NCI-H128 (cell line): ENCODE measurements around the gene TTLL7.

Experiments
- DNase-seq: peaks from one replicate; lab custom pipeline; 2025; ENCODE audit not compliant: unreplicated experiment; lab: John Stamatoyannopoulos, UW

TTLL7 gene

GRCh38 chr1:83998498-83999315, at the start of gene TTLL7:
Gene TTLL7, minus strand, starts transcription at chr1:83999132. Its CDS starts 46,921 bp downstream, at chr1:83952211.
- DNase-seq: peak; percentile 83

GRCh38 chr1:84042461-84042860, 43.5 kb upstream of the TTLL7 start:
- DNase-seq: no peak

DNA sequence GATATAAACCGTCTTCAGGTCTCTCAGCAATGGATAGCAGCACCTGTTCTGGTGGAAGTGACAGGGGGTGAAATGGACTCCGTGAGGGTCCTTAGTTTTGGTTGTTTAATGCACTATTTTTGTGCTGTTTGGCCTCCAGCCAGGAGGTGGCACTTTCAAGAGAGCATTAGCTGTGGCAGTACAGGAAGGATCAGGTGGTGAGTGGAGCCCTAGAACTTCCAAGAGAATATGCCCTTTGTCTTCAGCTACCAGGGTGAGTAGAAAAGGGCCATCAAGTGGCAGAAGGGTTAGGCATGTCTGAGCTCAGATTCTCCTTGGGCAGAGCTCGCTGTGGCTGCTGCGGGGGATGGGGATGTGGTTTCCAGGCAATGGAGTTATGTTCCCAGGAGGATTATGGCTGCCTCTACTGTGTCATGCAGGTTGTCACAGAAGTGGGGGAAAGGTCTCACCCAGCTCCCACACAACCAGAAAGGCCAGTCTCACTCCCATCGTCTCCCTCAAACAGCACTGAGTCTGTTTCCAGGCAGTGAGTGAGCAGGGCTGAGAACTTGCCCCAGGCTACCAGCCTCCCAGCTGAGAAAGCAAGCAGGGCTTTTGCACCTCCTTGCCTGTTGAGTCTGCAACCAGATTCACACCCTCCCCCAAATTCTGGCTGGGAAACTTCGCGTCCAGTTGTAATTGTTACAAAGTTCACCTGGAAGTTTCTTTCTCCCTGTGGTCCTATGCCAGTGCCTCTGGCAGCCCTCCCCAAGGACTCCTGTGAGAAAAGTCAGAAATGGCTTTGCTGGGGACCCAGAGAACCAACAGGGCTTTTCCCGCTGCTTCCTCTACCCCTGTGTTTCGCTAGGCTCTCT, 39.1 kb upstream of the TTLL7 start:
- DNase-seq: no peak

DNA sequence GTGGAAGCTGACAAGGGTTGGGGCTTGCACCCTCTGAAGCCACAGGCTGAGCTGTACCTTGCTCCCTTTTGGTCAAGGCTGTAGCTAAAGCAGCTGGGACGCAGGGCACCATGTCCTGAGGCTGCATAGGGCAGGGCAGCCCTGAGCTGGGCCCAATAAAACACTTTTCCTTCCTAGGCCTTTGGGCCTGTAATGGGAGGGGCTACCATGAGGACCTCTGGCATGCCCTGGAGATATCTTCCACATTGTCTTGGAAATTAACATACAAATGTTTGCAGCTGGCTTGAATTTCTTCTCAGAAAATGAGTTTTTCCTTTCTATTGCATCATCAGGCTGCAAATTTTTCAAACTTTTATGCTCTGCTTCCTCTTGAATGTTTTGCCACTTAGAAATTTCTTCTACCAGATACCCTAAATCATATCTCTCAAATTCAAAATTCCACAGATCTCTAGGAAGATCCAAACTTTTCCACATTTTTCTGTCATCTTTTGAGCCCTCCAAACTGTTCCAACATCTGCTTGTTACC, 32.9 kb upstream of the TTLL7 start:
- DNase-seq: no peak

GRCh38 chr1:84027368-84027767, 28.4 kb upstream of the TTLL7 start:
- no peak for DNase-seq

DNA sequence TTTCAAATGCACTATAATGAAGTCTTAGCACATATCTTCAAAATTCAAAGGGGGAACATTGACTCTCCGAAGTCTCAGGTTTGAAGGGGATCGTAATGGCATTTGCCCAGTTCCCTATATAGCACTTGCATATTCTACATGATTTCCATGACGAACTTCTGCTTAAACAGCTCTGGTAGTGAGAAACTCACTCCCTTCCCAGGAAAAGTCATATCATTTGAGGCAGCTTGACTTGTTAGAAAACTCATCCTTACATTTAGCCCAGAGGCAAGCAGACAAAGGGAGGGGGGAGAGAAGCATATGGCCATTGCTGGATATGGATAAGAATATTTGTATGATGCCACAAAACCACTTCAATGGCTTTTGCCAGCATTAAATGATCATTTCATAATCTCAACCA, 27.0 kb upstream of the TTLL7 start:
- DNase-seq: no peak

DNA sequence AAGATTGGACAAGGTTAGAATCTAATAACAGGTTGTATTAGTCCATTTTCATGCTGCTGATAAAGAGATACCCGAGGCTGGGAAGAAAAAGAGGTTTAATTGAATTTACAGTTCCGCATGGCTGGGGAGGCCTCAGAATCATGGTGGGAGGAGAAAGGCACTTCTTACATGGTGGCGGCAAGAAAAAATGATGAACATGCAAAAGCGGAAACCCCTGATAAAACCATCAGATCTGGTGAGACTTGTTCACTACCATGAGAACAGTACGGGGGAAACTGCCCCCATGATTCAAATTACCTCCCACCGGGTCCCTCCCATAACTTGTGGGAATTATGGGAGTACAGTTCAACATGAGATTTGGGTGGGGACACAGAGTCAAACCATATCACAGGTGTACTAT, 22.9 kb upstream of the TTLL7 start:
- no peak for DNase-seq

DNA sequence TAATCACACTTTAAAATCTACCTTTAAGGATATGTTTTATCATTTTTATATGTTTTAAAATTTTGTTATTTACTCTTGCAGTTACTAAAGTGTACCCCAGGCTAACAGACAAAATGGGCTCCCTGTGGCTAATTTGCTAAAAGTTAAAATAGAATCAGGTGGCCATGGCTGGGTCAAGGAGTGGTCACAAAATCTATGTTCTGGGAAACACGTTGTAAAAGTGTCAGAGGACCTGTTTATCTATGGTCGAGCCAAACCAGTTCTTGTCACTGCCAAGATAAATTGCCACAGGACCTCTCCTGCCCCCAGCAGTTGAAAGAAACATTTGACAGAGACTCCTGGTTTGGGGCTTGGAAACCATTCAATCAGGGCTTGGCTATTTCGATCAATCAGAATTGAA, 21.2 kb upstream of the TTLL7 start:
- DNase-seq: no peak

DNA sequence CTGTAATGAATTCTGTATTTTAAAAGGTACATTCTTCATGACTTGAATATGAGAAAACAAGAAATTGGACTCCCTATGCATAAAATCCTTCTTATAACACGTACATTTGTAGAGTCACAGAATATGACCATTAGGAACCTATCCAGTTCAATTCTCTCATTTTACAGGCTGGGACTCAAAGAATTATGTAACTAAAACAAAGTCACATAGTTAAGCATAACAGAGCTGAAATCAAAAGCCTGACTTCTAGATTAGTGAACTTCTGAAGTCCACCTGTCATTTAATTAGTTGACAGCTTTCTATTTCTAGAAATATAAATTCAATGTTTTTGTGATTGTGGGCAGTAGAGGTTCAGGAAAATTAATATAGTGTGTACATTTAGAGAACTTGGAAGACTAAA, 20.3 kb upstream of the TTLL7 start:
- no peak for DNase-seq

- DNase-seq: no peak
Observed at GRCh38 chr1:84013708-84014107, 14.8 kb upstream of the TTLL7 start.

- DNase-seq: no peak
Observed at GRCh38 chr1:84012018-84012417, 13.1 kb upstream of the TTLL7 start.

DNA sequence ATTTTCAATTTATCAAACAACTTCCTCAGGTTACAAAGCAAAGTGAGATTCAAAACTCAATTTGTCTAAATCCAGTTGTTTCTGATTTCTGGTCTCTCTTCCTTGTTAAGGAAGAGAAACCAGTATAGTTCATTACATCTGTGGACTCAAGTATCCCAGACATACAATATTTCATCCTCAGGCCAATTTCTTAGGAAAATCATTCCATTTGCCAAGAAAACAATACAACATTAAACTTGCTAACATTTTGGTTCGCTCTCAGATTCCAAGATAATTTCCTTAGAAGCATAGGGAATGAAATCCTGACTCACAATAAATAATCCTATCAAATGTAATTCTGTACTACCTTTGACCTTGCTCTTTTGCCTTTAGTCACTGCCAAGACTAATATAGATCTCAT, 11.2 kb upstream of the TTLL7 start:
- DNase-seq: no peak

DNA sequence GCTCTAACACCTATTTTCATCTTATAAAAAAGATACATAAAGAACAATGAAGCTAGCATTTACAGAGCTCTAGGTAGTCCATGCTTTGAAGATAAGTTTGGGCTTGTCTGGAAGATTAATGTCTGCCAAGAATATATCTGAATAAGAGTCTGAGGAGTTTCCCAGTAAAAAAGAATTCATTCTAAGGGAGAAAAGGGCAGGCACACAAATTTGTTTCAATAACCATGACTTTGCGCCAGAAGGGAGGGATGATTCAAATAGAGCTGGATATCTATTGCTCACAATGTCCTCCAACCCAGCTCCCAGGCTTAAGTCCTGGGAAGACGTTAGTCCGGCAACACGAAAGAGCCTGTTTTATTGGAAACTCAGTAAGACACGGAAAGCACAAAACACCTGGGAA, 9.7 kb upstream of the TTLL7 start:
- DNase-seq: no peak

GRCh38 chr1:84006591-84006990, 7.7 kb upstream of the TTLL7 start:
- no peak for DNase-seq

DNA sequence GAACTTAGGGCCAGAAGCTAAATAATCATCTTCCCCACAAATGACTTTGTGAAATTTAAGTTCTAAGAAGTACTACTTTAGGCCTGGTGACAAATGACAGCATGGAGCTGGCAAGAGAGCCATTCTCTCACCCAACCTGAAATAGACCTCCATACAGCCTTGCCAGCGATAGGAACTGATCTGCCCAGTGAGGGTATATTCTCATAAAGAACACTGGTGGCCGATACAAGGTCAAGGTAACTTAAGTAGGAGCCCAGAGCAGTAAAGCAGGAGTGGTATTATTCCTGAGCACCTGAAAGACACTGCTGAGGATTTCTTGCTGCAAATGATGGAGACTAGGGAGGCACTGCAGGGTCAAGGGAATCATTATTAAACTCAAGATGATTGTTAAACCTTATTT, 2.6 kb upstream of the TTLL7 start:
- DNase-seq: no peak

DNA sequence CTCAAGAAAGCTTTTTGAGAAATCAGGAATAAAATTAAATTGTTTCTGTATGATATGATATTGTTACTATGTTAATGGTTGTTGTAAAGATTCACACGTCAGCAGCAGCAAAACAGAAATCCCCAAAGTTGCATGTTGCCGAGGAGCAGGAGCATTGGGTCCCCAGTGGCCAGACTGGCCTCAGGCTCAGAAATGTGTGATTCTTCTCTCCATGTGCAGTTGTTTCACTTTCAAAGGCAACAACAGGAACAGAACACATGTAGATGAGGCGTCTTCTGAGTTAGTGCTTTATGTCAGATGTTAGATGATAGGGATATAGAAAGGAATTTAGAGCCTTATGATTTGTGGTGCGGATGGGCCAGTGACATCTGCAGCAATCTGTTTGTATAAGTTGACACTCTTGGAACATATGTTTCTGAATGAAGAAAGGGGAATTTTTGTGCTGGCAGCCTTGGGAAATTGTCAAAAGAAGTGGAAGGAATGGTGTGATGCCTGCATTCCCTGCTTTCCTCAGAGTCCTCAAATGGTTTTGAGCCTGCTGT, 2.1 kb upstream of the TTLL7 start:
- no peak for DNase-seq

DNA sequence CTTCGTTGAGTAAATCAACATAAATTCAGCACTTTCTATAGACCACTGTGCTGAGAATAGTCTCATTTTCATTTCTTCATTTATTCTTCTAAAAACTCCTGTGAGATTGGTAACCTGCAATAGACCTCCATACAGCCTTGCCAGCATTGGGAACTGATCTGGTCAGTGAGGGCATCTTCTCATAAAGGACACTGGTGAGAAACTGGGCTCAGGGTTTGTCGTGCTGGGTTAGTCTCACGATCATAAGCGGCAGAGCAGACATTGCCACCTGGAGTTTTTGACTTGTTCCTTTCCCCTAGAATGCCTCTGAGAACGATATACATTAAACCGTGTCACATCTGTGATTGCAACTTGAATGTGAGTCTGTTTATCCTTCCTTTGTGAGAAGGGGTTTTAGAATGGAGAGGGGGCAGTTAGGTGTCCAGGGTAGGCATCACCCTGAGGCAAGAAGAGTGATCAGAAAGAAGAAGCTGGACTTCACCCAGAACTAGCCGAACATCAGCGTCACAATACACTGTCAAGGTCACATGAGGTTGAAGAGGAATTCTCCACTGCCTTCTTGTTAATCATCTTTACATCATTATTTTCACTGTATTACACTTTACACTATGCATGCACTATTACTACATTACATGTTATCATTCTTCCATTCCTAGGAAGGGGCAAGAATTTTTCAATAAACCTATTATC, 1.4 kb upstream of the TTLL7 start:
- DNase-seq: no peak

DNA sequence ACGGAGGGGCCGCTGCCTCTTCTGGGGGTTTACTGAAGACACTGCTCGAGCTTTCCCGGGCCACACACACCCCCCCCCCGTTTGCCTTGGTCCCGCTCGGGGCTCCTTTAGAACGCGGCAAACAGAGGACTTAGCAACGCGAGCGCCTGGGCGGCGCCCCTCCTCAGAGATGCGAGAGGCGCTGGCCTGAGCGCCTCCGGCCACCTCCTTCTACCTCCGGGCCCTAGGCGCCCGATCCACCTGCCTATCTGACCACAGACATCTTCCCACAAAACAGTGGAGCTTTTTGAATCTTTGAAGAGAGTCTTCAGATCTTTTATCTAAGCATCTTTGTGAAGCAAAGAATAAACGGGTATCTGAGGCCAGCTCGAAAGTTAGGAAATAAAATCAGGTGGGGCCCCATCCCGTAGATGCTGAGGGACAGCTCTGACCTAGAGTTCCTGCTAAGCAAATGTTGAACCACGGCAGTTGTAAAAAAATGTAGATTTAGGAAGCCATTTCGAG, 436 bp upstream of the TTLL7 start:
- peak; percentile 83 for DNase-seq

- no peak for DNase-seq
Observed at GRCh38 chr1:83998205-83998497, 781 bp downstream of the TTLL7 start.

- DNase-seq: no peak
Observed at GRCh38 chr1:83997631-83998030, 1.3 kb downstream of the TTLL7 start.

GRCh38 chr1:83996621-83997020, 2.3 kb downstream of the TTLL7 start:
- no peak for DNase-seq
